ENCODE measurements around the gene SETD9. TPM values are rescaled to one million over a fixed set of nuclear protein-coding genes. Genes with fewer than 3 reads are reported as not detected.

SETD9 gene
- total RNA-seq, 1 donor from 2014 or later: 16.8 TPM

- Histone ChIP-seq H3K27ac (no peak overlapping the region), H3K4me1 (no peaks in the 10 kb centered on the region), H3K36me3 (peaks cover 14 to 44% of the 10 kb centered on the region in 2 donors), H3K4me3 (no peak overlapping the region), H3K9me3 (no peaks in the 10 kb centered on the region), H3K27me3 (no peaks in the 10 kb centered on the region)
- intact Hi-C loops (cut with DNase I): no loop called here
- no peak for TF ChIP-seq CTCF (IDR thresholded peaks at IDR 0.05)
- DNase-seq (ENCODE audit: low spot score in 2 of 2): no peak
Measured at GRCh38 chr5:56876327-56876726, 33.1 kb upstream of the SETD9 start.

GRCh38 chr5:56881571-56881970, 27.8 kb upstream of the SETD9 start:
- Histone ChIP-seq H3K4me3 (no peak overlapping the region), H3K27ac (no peak overlapping the region), H3K36me3 (peaks cover 41 to 61% of the 10 kb centered on the region in 2 donors), H3K27me3 (no peaks in the 10 kb centered on the region), H3K4me1 (no peaks in the 10 kb centered on the region), H3K9me3 (no peaks in the 10 kb centered on the region)
- no peak for TF ChIP-seq CTCF (IDR thresholded peaks at IDR 0.05)
- intact Hi-C loops (cut with DNase I): no loop called here
- no peak for DNase-seq (ENCODE audit: low spot score in 2 of 2)

- H3K4me1 ChIP-seq: no peaks in the 10 kb centered on the region
- no peaks in the 10 kb centered on the region for H3K27me3 ChIP-seq
- no peak for TF ChIP-seq CTCF (IDR thresholded peaks at IDR 0.05)
- intact Hi-C loops (cut with DNase I): no loop called here
- H3K27ac ChIP-seq: no peak overlapping the region
- H3K4me3 ChIP-seq: no peak overlapping the region
- H3K36me3 ChIP-seq: peaks cover 9 to 28% of the 10 kb centered on the region in 2 donors
- no peaks in the 10 kb centered on the region for H3K9me3 ChIP-seq
- DNase-seq (ENCODE audit: low spot score in 2 of 2): no peak
Measured at GRCh38 chr5:56893251-56893951, 16.0 kb upstream of the SETD9 start.

- Histone ChIP-seq H3K36me3 (peaks cover 0 to 8% of the 10 kb centered on the region in 2 donors), H3K4me1 (no peaks in the 10 kb centered on the region), H3K27me3 (no peaks in the 10 kb centered on the region), H3K27ac (no peak overlapping the region), H3K9me3 (no peaks in the 10 kb centered on the region), H3K4me3 (no peak overlapping the region)
- no peak for TF ChIP-seq CTCF (IDR thresholded peaks at IDR 0.05)
- no peak for DNase-seq (ENCODE audit: low spot score in 2 of 2)
- intact Hi-C loops (cut with DNase I): no loop called here
Measured at GRCh38 chr5:56896763-56897162, 12.6 kb upstream of the SETD9 start.

- Histone ChIP-seq H3K9me3 (no peaks in the 10 kb centered on the region), H3K4me1 (no peaks in the 10 kb centered on the region), H3K27me3 (no peaks in the 10 kb centered on the region), H3K36me3 (peaks cover 0 to 8% of the 10 kb centered on the region in 2 donors), H3K4me3 (no peak overlapping the region), H3K27ac (no peak overlapping the region)
- no peak for DNase-seq (ENCODE audit: low spot score in 2 of 2)
- intact Hi-C loops (cut with DNase I): no loop called here
- TF ChIP-seq CTCF (IDR thresholded peaks at IDR 0.05): no peak
Measured at GRCh38 chr5:56898213-56898612, 11.2 kb upstream of the SETD9 start.
